Effector memory CD8-positive, alpha-beta T cell (primary cell): ENCODE data around the gene CRYGS.
"Not testable (repeated sequence)": the region's sequence is repeated elsewhere in the genome, so short reads cannot be mapped to it uniquely, and the experiment has no call there.

Experiments
- ATAC-seq: fragments of 150-1000 bp; cut with Tn5 transposase; replicated peaks from 2 replicates; pipeline ENCODE4 v1.10.0; 2021; ENCODE audit warnings: mild to moderate bottlenecking, moderate library complexity
- DNase-seq, 3 experiments: peaks; one replicate each; pipeline ENCODE4 v3.0.0; 2021
- H3K27ac Mint-ChIP-seq, 2 donors: one replicate each; pipeline ENCODE4 v1.8.0; 2022; ENCODE audit warnings: mild to moderate bottlenecking in 2 of 2, mixed read lengths in 2 of 2, moderate library complexity in 2 of 2
- H3K27me3 Mint-ChIP-seq, 2 donors: one replicate each; pipeline ENCODE4 v1.8.0; 2022; ENCODE audit warnings: mixed read lengths in 2 of 2
- H3K36me3 Mint-ChIP-seq: one replicate; pipeline ENCODE4 v1.8.0; 2022; ENCODE audit warnings: mild to moderate bottlenecking, moderate library complexity, mixed read lengths; ENCODE audit not compliant: insufficient read depth
- H3K4me1 Mint-ChIP-seq, 2 donors: one replicate each; pipeline ENCODE4 v1.8.0; 2022; ENCODE audit warnings: low read depth in 2 of 2, mixed read lengths in 2 of 2
- H3K4me3 Mint-ChIP-seq, 2 donors: one replicate each; pipeline ENCODE4 v1.8.0; 2022; ENCODE audit warnings: mild to moderate bottlenecking in 2 of 2, mixed read lengths in 2 of 2, moderate library complexity in 2 of 2
- H3K9me3 Mint-ChIP-seq, 2 donors: one replicate each; pipeline ENCODE4 v1.8.0; 2022; ENCODE audit warnings: mixed read lengths in 2 of 2

The CRYGS gene

GRCh38 chr3:186570941-186571643 lies 26.9 kb upstream of the CRYGS start:
- no peaks in the 10 kb centered on the region for H3K9me3 Mint-ChIP-seq
- H3K27me3 Mint-ChIP-seq, result no peaks in the 10 kb centered on the region
- H3K27ac Mint-ChIP-seq, result peak overlapping the region; percentile 98 to 99
- no peak for DNase-seq
- ATAC-seq, result no peak
- H3K4me3 Mint-ChIP-seq, result peak overlapping the region; percentile 90 to 96
- H3K36me3 Mint-ChIP-seq, result peaks cover 64% of the 10 kb centered on the region
- H3K4me1 Mint-ChIP-seq, result peaks cover 24 to 41% of the 10 kb centered on the region in 2 donors

- Mint-ChIP-seq H3K9me3 (no peaks in the 10 kb centered on the region), H3K27me3 (no peaks in the 10 kb centered on the region), H3K27ac (peak within 1 kb of the TSS; percentile 98 to 99), H3K36me3 (peaks cover 57% of the 10 kb centered on the region), H3K4me3 (peak within 1 kb of the TSS; percentile 90 to 96), H3K4me1 (peaks cover 24 to 42% of the 10 kb centered on the region in 2 donors)
- ATAC-seq (peak; percentile 81), DNase-seq (peak; percentile 95 to 97 (median 95))
These were observed 26.1 kb upstream of the CRYGS start, which contains the start of gene DNAJB11 for GRCh38 chr3:186570096-186570940. TSS of gene DNAJB11 (plus strand) at chr3:186570720. CDS start at chr3:186570898, 178 bp downstream.

GRCh38 chr3:186569779-186570095 lies 25.6 kb upstream of the CRYGS start:
- DNase-seq, result no peak
- Mint-ChIP-seq H3K9me3 (no peaks in the 10 kb centered on the region), H3K4me1 (peaks cover 24 to 42% of the 10 kb centered on the region in 2 donors), H3K27me3 (no peaks in the 10 kb centered on the region), H3K36me3 (peaks cover 55% of the 10 kb centered on the region), H3K4me3 (peak overlapping the region; percentile 90 to 96), H3K27ac (peak overlapping the region; percentile 98 to 99)
- no peak for ATAC-seq

GRCh38 chr3:186569361-186569760 lies 25.2 kb upstream of the CRYGS start:
- not testable (repeated sequence) for ATAC-seq
- peaks cover 28 to 42% of the 10 kb centered on the region in 2 donors for H3K4me1 Mint-ChIP-seq
- H3K36me3 Mint-ChIP-seq, result peaks cover 51% of the 10 kb centered on the region

GRCh38 chr3:186567072-186567921 lies 23.1 kb upstream of the CRYGS start, which contains the start of gene TBCCD1:
TSS of gene TBCCD1 (minus strand) at chr3:186567339. CDS start at chr3:186564329, 3,010 bp downstream.
- H3K36me3 Mint-ChIP-seq, result peaks cover 30% of the 10 kb centered on the region
- no peaks in the 10 kb centered on the region for H3K27me3 Mint-ChIP-seq
- H3K4me3 Mint-ChIP-seq, result peak within 1 kb of the TSS; percentile 90 to 91
- no peaks in the 10 kb centered on the region for H3K9me3 Mint-ChIP-seq
- ATAC-seq, result peak; percentile 64
- DNase-seq, result peak; percentile 94 to 99 (median 98)
- H3K27ac Mint-ChIP-seq, result peak within 1 kb of the TSS; percentile 94
- H3K4me1 Mint-ChIP-seq, result peaks cover 29 to 56% of the 10 kb centered on the region in 2 donors

More at GRCh38 chr3:186569361-186569760, 25.2 kb upstream of the CRYGS start:
- DNase-seq, H3K27me3 Mint-ChIP-seq, H3K9me3 Mint-ChIP-seq: not testable (repeated sequence)
- Mint-ChIP-seq H3K27ac (peak overlapping the region; percentile 98 to 99), H3K4me3 (peak overlapping the region; percentile 90 to 96)

GRCh38 chr3:186566772-186567071 lies 22.5 kb upstream of the CRYGS start:
- DNase-seq, result no peak
- H3K27ac Mint-ChIP-seq, result peak overlapping the region; percentile 94
- peak overlapping the region; percentile 90 to 91 for H3K4me3 Mint-ChIP-seq
- H3K36me3 Mint-ChIP-seq, result peaks cover 32% of the 10 kb centered on the region
- H3K27me3 Mint-ChIP-seq, result no peaks in the 10 kb centered on the region
- H3K9me3 Mint-ChIP-seq, result no peaks in the 10 kb centered on the region
- peaks cover 30 to 58% of the 10 kb centered on the region in 2 donors for H3K4me1 Mint-ChIP-seq
- no peak for ATAC-seq

GRCh38 chr3:186564586-186564985 lies 20.4 kb upstream of the CRYGS start:
- peak overlapping the region in 1 of 2 donors; percentile 85 for H3K27ac Mint-ChIP-seq
- peaks cover 21% of the 10 kb centered on the region for H3K36me3 Mint-ChIP-seq
- peaks cover 23 to 60% of the 10 kb centered on the region in 2 donors for H3K4me1 Mint-ChIP-seq
- H3K4me3 Mint-ChIP-seq, result peak overlapping the region in 1 of 2 donors; percentile 2
- no peaks in the 10 kb centered on the region for H3K27me3 Mint-ChIP-seq
- no peak for DNase-seq
- H3K9me3 Mint-ChIP-seq, result no peaks in the 10 kb centered on the region
- no peak for ATAC-seq

GRCh38 chr3:186552408-186553031 lies 8.3 kb upstream of the CRYGS start:
- Mint-ChIP-seq H3K27ac (no peak overlapping the region), H3K36me3 (peaks cover 61% of the 10 kb centered on the region), H3K9me3 (no peaks in the 10 kb centered on the region), H3K27me3 (no peaks in the 10 kb centered on the region), H3K4me3 (no peak overlapping the region), H3K4me1 (no peaks in the 10 kb centered on the region)
- no peak for ATAC-seq
- DNase-seq, result no peak

GRCh38 chr3:186551387-186551786 lies 7.2 kb upstream of the CRYGS start:
- ATAC-seq, result no peak
- Mint-ChIP-seq H3K27me3 (no peaks in the 10 kb centered on the region), H3K27ac (no peak overlapping the region), H3K36me3 (peaks cover 68% of the 10 kb centered on the region), H3K4me3 (no peak overlapping the region), H3K4me1 (no peaks in the 10 kb centered on the region), H3K9me3 (no peaks in the 10 kb centered on the region)
- no peak for DNase-seq

- Mint-ChIP-seq H3K27me3 (no peaks in the 10 kb centered on the region), H3K36me3 (peaks cover 65% of the 10 kb centered on the region), H3K27ac (no peak overlapping the region), H3K4me1 (no peaks in the 10 kb centered on the region), H3K9me3 (no peaks in the 10 kb centered on the region), H3K4me3 (no peak overlapping the region)
- DNase-seq (no peak), ATAC-seq (no peak)
These were observed 5.3 kb upstream of the CRYGS start for GRCh38 chr3:186549497-186549896.

GRCh38 chr3:186540835-186541226 lies 3.3 kb downstream of the CRYGS start:
- H3K4me1 Mint-ChIP-seq, result peaks cover 3 to 8% of the 10 kb centered on the region in 2 donors
- DNase-seq (no peak), ATAC-seq (no peak)
- no peak overlapping the region for H3K27ac Mint-ChIP-seq
- H3K36me3 Mint-ChIP-seq, result peaks cover 12% of the 10 kb centered on the region
- no peaks in the 10 kb centered on the region for H3K27me3 Mint-ChIP-seq
- no peak overlapping the region for H3K4me3 Mint-ChIP-seq
- no peaks in the 10 kb centered on the region for H3K9me3 Mint-ChIP-seq

- Mint-ChIP-seq H3K4me1 (peaks cover 3 to 8% of the 10 kb centered on the region in 2 donors), H3K27ac (no peak overlapping the region), H3K36me3 (peaks cover 12% of the 10 kb centered on the region), H3K9me3 (no peaks in the 10 kb centered on the region), H3K4me3 (no peak overlapping the region), H3K27me3 (no peaks in the 10 kb centered on the region)
- DNase-seq, result peak; percentile 83 to 86 (median 85)
- peak; percentile 99 for ATAC-seq
These were observed 3.9 kb downstream of the CRYGS start for GRCh38 chr3:186540221-186540834.
